Prostate gland (tissue), 2 donors: ENCODE data around the gene ZSWIM5.
"Not testable (repeated sequence)": the region's sequence is repeated elsewhere in the genome, so short reads cannot be mapped to it uniquely, and the experiment has no call there.

ENCODE experiments used
- POLR2AphosphoS5 ChIP-seq: sonication (generic); formaldehyde crosslinking; IDR thresholded peaks from one replicate; pipeline ENCODE4 v1.6.1; 2017; ENCODE audit warnings: antibody characterized with exemption
- TF ChIP-seq, protein P1 (sequence below), 4 experiments: fragments of 200-600 bp in 2 of 4; fragments of 450-650 bp in 2 of 4; sonication (generic) in 2 of 4; IDR thresholded peaks; 1 replicate in 3 of 4; 2 replicates in 1 of 4; pipeline ENCODE4 v1.5.1; 2016 to 2019; ENCODE audit warnings: antibody characterized with exemption in 4 of 4, mild to moderate bottlenecking in 2 of 4, moderate library complexity in 2 of 4

DNA sequence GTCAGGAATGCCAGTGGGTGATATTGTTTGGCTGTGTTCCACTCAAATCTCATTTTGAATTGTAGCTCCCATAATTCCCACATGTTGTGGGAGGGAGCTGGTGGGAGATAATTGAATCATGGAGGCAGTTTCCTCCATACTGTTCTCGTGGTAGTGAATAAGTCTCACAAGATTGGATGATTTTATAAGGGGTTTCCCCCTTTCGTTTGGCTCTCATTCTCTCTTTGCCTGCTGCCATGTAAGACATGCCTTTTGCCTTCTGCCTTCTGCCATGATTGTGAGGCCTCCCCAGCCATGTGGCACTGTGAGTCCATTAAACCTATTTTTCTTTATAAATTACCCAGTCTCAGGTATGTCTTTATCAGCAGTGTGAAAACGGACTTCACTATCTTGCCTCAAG is 40.0 kb upstream of the ZSWIM5 start:
- TF ChIP-seq POLR2AphosphoS5, result not testable (repeated sequence)
- TF ChIP-seq, protein P1, sequence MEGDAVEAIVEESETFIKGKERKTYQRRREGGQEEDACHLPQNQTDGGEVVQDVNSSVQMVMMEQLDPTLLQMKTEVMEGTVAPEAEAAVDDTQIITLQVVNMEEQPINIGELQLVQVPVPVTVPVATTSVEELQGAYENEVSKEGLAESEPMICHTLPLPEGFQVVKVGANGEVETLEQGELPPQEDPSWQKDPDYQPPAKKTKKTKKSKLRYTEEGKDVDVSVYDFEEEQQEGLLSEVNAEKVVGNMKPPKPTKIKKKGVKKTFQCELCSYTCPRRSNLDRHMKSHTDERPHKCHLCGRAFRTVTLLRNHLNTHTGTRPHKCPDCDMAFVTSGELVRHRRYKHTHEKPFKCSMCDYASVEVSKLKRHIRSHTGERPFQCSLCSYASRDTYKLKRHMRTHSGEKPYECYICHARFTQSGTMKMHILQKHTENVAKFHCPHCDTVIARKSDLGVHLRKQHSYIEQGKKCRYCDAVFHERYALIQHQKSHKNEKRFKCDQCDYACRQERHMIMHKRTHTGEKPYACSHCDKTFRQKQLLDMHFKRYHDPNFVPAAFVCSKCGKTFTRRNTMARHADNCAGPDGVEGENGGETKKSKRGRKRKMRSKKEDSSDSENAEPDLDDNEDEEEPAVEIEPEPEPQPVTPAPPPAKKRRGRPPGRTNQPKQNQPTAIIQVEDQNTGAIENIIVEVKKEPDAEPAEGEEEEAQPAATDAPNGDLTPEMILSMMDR (IDR thresholded peaks at IDR 0.05), result not testable (repeated sequence)
